ENCODE results near the gene ARL5C.

- TF ChIP-seq CTCF (IDR thresholded peaks at IDR 0.05; ENCODE audit: poor library complexity) (no peak), EZH2 (IDR thresholded peaks at IDR 0.05; ENCODE audit: borderline replicate concordance) (no peak)
Observed at GRCh38 chr17:39186481-39187002, 20.6 kb upstream of the ARL5C start.
